ENCODE data around the gene INHA.

Gene INHA

GRCh38 chr2:219613461-219614070 lies 41.5 kb downstream of the INHA start:
- no peak for DNase-seq

GRCh38 chr2:219614076-219614860 lies 42.2 kb downstream of the INHA start:
- no peak for DNase-seq

DNA sequence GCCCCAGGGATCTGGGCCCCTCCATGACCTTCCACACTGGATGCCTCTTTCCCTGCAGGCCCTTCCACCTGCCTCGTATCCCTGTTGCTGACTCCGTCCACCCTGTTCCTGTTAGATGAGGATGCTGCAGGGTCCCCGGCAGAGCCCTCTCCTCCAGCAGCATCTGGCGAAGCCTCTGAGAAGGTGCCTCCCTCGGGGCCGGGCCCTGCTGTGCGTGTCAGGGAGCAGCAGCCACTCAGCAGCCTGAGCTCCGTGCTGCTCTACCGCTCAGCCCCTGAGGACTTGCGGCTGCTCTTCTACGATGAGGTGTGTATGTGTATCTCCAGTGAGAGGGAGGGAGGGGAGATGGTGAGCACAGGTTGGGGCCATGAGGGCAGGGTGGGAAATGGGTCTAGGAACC lies 42.9 kb downstream of the INHA start:
- DNase-seq = no peak

- DNase-seq = no peak
Measured at GRCh38 chr2:219615894-219616293, 43.8 kb downstream of the INHA start.

- no peak for DNase-seq
Measured at GRCh38 chr2:219616550-219616949, 44.4 kb downstream of the INHA start.

GRCh38 chr2:219618733-219619122 lies 46.6 kb downstream of the INHA start:
- DNase-seq = no peak

DNA sequence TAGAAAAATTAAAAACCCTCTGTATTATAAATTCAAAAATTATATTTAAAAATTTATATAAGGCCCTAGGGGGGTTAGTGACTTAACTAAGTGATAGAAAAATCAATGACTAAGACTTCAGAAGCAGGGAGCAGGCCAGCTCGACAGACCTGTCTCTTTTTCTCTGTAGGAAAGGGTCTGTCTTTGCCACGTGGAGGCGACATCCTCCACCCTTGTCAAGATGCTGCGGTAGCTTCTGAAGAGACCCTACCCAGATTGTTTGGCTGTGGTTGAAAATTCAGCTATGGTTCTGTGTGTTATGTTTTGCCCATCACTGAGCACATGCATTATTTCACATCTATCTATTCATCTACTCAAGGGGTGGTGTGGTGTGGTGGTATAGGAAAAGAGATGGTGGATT lies 47.1 kb downstream of the INHA start:
- DNase-seq = no peak

DNA sequence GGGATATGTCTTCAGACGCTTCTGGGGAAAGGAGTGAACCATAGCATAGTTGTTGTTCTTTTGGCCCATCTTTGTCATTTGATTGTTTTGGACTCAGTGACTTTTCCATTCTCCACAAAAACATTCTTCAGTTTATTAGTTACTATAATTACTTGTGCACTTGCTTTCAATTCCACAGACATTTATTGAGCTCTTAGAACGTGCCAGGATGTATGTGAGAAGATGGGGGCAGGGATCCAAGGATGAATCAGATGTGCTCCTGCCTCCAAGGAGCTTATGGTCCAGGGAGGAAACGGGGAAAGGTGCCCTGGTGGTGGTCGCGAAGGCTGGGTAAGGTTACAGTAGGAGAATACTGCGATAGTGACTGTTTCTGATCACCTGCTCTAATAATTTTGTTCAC lies 48.4 kb downstream of the INHA start:
- no peak for DNase-seq

DNA sequence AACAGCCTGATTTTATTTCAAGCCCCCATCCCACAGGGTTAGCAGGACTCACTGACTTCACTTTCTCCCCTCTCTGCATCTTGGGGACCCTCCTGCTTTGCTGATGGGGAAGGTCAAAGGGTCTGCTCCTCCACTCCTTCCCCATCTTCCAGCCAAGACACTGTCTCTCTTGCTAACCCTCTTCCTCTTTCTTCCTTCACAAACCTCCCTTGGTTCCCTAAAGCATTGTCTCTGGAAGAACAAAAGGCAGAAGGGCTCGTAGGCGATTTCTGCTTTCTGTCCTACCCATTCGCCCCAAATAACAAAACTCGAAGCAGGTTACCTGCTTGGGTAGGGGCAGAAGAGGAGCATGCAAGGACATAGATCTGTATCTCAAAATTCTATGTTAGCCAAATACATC lies 49.8 kb downstream of the INHA start:
- DNase-seq = peak; percentile 19 to 20

DNA sequence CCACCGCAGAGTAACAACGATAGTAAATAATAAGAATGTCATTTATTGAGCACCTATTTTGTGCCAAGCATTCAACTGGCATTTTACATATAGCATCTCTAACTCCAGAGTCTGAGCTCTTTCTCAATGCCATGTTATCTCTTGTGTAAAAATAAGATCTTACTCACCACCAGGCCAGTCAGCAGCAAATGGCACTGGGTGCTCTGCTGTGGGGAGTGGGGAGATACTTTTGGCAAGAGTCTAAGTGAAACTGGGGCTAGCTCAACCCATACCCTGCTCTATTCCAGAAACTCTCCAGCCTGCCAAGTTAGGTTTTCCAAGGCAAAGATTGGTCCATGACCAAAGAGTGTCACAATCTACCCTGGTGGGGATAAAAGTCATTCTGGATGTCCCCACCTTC lies 50.4 kb downstream of the INHA start:
- DNase-seq = no peak

GRCh38 chr2:219624565-219624964 lies 52.5 kb downstream of the INHA start:
- no peak for DNase-seq

- DNase-seq = no peak
Measured at GRCh38 chr2:219625179-219625578, 53.1 kb downstream of the INHA start.

All from inflammatory macrophage (primary cell).